DMS153 (cell line): ENCODE data around the gene DNAH11.
"Not testable (repeated sequence)": the region's sequence is repeated elsewhere in the genome, so short reads cannot be mapped to it uniquely, and the experiment has no call there.

Experiments used
- DNase-seq: peaks from one replicate; lab custom pipeline; 2025; lab: John Stamatoyannopoulos, UW

The DNAH11 gene, protein sequence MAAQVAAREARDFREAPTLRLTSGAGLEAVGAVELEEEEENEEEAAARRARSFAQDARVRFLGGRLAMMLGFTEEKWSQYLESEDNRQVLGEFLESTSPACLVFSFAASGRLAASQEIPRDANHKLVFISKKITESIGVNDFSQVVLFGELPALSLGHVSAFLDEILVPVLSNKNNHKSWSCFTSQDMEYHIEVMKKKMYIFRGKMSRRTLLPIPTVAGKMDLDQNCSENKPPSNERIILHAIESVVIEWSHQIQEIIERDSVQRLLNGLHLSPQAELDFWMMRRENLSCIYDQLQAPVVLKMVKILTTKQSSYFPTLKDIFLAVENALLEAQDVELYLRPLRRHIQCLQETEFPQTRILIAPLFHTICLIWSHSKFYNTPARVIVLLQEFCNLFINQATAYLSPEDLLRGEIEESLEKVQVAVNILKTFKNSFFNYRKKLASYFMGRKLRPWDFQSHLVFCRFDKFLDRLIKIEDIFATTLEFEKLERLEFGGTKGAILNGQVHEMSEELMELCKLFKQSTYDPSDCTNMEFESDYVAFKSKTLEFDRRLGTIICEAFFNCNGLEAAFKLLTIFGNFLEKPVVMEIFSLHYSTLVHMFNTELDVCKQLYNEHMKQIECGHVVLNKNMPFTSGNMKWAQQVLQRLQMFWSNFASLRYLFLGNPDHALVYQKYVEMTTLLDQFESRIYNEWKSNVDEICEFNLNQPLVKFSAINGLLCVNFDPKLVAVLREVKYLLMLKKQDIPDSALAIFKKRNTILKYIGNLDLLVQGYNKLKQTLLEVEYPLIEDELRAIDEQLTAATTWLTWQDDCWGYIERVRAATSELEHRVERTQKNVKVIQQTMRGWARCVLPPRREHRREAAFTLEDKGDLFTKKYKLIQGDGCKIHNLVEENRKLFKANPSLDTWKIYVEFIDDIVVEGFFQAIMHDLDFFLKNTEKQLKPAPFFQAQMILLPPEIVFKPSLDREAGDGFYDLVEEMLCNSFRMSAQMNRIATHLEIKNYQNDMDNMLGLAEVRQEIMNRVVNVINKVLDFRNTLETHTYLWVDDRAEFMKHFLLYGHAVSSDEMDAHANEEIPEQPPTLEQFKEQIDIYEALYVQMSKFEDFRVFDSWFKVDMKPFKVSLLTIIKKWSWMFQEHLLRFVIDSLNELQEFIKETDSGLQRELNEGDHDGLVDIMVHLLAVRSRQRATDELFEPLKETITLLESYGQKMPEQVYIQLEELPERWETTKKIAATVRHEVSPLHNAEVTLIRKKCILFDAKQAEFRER (N-terminal part only)

DNA sequence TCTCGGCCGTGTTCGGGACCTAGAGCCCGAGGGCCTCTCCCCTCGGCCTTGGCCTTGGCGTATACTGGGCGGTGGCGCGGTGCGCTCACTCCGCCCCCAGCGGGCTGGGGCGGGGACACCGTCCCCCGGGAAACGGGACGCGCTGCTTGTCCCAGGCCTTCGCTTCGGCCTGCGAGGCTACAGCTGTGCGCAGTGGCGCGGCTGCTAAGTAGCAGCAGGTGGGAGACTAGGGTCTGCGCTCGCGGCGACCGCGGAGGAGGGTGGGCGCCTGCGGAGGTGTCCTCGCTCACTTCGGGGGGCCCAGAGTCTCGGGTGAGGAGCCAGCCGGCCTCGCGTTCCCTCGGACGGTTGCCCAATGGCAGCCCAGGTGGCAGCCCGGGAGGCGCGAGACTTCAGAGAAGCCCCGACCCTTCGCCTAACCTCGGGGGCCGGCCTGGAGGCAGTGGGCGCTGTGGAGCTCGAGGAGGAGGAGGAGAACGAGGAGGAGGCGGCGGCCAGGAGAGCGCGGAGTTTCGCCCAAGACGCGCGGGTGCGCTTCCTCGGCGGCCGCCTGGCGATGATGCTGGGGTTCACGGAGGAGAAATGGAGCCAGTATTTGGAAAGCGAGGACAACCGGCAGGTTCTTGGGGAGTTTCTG, at the start of gene DNAH11:
DNAH11 (plus strand) TSS at position 149 of the 637 bp plus-strand sequence; CDS start at position 356, 207 bp downstream.
- DNase-seq: peak; percentile 41

DNA sequence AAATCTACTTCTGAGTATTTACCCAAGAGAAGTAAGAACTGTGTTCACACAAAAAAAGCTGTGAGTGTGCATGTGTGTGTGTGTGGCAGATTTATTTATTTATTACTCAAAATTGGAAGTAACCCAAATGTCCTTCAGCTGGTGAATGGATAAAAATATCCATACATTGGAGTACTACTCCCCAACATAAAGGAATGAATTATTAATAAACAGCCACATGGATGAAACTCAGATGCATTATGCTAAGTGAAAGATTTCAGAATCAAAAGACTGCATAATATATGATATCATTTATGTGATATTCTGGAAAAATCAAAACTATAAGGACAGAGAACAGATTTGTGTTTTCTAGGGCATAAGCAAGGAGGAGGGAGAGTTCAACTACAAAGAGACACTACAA, 47.1 kb upstream of the DNAH11 start:
- DNase-seq: no peak

DNA sequence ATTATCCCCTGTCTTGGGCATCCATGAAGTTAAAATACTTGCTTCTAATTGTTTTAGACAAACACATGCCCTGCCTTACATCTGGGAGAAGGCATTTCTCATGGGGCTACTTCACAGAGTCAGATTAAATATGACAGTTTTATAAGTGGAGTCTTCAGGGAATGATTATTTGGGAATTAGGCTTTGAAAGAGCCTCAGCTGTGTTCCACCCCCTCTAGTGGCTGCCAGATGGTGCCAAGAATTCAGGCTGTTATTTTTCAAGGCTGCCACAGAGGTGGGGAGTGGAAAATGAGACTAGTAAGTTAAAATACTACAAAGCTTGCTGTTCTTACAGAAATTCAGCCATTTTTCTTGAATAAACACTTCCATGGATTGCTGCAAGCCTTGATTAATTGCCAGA, 45.8 kb upstream of the DNAH11 start:
- no peak for DNase-seq

DNA sequence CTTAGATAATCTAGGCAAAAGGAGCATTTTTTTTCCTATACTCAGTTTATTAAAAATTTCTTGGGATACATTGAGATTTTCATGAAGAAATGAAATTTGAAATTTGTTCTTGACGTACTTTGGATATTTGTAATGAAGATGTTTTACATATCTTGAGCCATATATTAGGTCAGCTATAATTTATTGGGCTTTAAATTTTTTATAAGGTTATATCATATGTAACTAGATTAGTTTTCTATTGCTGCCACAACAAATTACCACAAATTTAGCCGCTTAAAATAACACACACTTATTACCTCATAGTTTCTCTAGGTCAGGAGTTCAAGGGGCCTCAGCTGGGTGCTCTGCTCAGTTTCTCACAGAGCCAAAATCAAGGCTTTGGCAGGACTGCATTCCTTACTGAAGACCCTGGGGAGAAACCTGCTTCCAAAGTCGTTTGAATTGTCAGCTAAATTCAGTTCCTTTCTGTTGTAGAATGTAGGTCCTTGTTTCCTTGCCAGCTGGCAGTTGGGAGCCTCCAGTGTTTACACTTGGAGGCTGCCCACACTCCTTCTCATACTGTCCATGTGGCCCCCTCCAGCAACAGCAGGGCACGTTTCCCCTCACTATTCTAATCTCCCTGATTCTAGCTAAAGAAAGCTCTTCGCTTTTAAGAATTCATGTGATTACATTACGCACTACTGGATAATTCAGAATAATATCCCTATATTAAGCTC, 42.6 kb upstream of the DNAH11 start:
- no peak for DNase-seq

DNA sequence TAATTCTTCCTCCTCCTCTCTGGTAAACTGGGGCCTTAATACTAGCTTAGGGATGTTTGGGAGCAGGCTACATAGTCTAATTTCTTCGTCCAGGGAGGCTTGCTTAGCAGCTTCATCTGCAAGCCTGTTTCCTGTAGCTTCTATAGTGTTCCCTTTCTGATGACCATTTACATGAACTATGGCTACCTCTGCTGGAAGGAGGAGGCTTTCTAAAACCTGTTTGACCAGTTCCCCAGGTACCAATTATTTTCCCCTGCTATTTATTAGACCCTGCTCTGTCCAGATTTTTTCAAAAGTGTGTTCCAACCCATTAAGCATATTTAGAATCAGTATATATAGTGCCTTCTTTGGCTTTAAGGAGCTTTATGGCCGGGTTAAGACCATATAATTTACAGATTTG, 38.8 kb upstream of the DNAH11 start:
- peak; percentile 93 for DNase-seq

DNA sequence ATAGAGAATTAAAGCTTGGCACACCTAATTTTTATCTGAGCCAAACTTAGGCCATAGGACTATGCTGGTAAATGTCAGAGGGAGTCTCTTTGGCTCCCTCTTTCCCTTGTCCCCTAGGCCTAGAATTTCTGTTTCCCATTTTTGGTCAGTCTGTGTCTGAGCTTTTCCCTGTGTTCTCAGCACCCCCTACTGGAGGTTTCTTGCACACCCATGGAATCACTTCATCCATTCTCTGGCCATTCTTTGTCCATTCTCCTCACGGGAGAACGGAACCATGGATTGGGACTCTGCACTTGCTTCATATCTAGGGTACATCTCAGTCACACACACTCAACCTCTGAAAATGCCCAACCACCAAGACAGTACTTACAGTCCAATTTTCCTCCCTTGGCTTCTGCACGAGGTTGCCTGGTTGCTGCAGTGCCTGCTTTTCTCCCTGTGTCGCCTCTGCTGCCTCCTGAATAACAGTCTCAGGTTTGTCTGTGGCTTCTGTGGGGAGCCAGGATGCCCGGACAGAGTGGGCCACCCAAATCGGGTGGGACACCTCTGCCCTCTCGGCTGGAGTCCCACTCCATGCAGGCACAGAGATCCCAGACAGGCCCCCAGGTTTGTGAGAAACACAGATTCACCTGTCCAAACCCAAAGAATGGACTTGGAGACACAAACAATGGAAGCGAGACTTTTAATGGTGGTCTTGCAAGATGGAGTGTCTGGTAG, 35.1 kb upstream of the DNAH11 start:
- DNase-seq: no peak

DNA sequence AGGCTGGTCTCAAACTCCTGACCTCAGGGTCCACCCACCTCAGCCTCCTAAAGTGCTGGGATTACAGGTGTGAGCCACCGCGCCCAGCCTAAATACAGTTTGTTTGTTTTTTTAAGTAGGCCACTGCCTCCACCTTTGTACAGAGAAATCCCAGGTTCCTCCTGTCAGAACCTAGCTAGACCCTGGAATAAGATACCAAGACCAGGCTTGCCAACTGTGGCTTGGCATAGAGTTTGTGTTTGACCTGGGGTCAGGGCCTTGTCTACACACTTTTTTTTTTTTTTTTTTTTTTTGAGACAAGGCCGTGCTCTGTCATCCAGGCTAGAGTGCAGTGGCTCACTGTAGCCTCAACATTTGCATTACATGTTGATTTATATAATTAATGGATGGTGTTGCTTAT, 34.3 kb upstream of the DNAH11 start:
- DNase-seq: no peak

DNA sequence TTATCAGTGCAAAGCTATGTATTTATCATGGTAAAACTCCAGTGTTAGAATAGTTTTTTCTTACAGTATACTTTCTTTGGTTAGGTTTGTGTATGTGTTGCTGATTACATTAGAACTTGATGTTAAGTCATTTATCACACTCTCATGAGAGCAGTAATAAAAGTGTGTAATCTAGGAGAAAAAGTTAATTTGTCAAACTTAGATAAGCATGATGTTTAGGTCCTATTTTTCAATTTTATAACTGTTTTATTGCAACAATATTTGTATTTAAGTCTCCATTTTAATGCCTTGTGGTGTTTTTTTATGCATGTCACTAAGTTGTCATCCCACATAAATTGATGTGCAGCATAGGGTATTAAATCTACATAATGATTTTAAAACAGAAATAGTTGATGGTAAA, 28.8 kb upstream of the DNAH11 start:
- DNase-seq: no peak

DNA sequence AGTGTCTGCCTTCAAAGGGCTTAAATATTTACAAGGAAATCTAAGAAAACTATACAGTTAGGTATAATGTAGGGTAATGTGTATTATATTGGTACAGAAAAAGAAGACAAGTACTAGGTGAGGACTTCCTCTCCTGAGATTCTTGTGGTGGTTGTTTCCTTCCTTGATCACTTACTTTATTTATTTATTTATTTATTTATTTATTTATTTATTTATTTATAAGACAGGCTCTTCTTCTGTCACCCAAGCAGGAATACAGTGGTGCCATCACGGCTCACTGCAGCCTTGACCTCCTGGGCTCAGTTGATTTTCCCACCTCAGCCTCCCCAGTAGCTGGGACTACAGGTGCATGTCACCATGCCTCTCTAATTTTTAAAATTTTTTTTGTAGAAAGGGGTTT, 18.2 kb upstream of the DNAH11 start:
- DNase-seq: no peak

DNA sequence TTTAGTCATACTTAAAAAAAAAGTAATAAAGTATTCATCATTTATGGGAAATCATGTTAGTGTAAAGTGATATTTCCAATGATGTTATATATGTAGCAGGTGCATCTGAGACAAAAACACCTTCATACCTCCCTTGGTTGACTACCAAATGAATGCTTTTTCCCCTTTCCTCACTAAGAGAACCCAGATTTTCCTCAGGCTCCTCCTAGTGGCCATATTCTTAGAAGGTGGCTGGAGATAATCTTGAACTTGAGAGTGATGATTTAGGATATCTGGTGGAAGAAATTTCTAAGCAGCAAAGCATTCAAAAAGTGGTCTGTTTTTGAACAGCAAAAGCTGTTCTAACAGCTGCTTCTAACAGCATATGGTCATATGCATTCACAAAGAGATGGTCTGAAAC, 16.8 kb upstream of the DNAH11 start:
- no peak for DNase-seq

DNA sequence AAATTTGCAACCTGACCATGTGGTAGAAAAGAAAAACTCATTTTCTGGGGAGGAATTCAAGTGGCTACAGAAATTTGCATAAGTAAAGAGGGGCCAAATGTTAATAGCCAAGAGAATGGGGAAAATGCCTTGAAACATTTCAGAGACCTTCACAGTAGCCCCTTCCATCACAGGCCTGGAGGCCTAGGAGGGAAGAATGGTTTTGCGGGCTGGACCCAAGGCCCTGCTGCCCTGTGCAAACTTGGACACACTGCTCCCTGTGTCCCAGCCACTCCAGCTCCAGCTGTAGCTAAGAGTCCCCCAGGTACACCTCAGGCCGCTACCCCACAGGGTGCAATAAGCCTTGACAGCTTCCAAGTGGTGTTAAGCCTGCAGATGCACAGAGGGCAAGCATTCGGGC, 16.4 kb upstream of the DNAH11 start:
- DNase-seq: no peak

DNA sequence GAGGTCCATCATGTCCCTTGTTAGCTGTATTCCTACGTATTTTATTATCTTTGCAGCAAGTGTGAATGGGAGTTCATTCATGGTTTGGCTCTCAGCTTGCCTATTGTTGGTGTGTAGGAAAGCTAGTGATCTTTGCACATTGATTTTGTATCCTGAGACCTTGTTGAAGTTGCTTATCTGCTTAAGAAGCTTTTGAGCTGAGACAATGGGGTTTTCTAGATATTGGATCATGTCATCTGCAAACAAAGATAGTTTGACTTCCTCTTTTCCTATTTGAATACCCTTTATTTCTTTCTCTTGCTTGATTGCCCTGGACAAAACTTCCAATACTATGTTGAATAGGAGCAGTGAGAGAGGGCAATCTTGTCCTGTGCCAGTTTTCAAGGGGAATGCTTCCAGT, 10.4 kb upstream of the DNAH11 start:
- DNase-seq: not testable (repeated sequence)

DNA sequence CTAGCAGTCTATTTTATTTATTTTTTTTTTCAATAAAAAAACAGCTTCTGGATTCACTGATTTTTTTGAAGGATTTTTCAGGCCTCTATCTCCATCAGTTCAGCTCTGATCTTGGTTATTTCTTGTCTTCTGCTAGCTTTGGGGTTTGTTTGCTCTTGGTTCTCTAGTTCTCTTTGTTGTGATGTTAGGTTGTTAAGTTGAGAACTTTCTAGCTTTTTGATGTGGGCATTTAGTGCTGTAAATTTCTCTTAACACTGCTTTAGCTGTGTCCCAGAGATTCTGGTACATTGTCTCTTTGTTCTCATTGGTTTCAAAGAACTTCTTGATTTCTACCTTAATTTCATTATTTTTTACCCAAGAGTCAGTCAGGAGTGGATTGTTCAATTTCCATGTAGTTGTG, 9.2 kb upstream of the DNAH11 start:
- DNase-seq: not testable (repeated sequence)

DNA sequence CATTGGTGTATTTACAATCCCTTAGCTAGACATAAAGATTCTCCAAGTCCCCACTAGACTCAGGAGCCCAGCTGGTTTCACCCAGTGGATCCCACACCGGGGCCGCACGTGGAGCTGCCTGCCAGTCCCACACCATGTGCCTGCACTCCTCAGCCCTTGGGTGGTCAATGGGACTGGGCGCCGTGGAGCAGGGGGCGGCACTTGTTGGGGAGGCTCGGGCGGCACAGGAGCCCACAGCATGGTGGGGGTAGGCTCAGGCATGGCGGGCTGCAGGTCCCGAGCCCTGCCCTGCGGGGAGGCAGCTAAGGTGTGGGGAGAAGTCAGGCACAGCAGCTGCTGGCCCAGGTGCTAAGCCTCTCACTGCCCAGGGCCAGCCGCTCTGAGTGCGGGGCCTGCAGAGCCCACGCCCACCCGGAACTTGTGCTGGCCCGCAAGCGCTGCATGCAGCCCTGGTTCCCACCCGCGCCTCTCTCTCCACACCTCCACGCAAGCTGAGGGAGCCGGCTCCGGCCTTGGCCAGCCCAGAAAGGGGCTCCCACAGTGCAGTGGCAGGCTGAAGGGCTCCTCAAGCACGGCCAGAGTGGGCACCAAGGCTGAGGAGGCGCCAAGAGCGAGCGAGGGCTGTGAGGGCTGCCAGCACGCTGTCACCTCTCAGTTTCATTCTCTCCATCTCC, 6.3 kb upstream of the DNAH11 start:
- DNase-seq: not testable (repeated sequence)

DNA sequence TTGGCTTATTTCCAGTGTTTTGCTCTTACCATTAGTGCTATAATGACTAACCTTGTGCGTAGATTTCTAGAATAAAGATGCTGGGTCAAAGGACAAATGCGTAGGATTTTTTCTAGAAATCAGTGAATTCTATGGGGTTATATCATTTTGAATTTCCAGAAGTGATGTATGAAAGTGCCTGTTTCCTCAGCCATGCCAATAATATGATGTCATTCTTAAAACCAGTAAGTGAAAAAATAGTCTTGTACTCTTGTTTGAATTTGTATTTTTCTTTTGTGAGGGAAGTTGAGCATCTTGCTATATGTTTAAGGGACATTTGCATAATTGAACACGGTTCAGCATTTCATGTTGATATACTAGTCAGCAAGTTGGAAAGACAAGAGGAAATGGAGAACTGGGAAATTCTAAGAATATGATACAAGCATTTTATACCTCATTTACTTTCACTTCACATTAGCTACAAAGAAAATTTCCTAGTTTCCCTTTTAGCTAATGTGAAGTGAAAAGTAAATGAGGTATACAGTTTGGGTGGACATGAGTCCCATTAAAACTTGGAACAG, 3.8 kb upstream of the DNAH11 start:
- DNase-seq: no peak

DNA sequence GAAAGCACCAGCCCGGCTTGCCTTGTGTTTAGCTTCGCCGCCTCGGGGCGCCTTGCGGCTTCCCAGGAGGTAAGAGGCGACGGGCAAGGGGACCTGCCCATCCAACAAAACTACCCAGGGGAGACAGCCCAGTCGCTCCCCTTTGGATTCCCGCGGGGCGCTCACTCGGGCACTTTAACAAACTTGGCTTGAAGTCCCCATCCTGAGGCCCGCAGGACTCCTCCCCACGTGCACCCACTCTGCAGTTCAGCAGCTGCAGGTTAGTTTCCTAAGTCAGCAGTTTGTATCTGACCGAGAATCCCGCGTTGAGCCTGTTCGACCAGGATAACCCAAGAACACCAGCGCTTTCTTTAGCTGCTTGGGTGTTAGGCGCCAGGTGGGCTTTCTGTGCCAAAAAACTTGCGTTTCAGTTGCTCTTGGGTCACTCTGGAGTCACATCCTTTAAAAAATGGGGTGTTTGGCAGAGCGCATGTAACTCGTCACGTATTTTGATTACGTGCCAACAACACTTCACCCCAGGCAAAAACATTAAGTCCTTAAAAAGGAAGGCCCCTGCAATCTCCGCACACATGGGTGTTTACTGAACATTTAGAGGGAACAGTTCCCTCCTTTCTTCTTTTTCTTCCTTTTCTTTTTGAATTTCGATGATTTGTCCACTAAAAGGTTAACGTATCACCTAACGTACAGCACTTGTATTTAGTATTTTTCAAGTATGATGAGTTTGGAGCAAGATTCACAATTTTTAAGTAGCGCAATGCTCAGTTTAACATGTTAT, 876 bp downstream of the DNAH11 start:
- DNase-seq: no peak

DNA sequence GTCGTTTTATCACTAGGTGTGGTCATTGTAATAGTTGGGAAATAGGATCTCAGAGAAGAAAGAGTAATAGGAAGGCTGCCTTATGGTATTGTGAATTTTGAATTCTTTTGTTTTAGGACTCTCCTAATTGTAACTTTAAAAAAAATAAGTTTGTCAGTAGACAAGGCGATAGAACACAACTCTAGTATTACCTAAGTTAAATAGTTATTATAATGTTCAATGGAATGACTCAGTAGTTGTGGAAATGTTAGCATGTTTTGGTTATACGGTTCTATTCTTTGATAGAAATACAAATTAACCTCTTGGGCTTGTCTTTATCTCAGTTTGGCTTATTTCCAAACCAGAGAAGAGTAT, 1.4 kb downstream of the DNAH11 start:
- DNase-seq: no peak

DNA sequence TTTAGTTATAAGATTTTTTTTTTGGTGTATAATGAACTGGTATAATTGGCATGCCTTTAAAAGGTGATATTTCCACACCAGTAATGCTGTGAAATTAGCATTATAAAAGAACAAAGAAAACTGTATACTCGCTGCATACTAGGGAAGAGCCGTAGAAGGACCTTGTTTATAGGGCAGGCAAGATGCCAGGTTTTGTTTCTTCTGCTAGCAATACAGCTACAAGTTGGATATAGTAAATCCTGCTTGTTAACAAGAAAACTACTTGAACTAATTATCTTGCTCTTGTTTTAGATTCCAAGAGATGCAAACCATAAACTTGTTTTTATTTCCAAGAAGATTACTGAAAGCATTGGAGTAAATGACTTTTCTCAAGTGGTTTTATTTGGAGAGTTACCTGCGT, 1.9 kb downstream of the DNAH11 start:
- no peak for DNase-seq

DNA sequence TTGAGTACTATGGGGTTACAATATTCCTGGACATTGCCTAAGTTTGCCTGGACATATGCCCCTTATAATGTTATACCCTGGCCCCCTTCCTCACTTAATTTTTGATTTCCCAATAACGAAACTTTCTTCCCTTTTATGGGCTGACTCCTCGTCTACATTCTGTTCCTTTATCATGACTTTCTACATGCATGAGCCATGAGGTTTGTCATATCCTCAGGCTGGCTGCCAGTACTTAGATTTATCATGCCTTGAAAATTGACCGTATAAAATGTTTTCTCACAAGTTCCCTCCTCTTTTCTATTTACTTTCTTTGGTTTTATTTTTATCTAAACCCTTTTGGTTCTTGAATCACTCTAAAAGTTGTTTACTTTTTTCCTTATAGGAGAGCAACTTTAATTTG, 4.7 kb downstream of the DNAH11 start:
- no peak for DNase-seq
